ENCODE data around the gene APLP2. TPM values are rescaled to one million over a fixed set of nuclear protein-coding genes. Genes with fewer than 3 reads are reported as not detected.
"Not testable (repeated sequence)": the region's sequence is repeated elsewhere in the genome, so short reads cannot be mapped to it uniquely, and the experiment has no call there.

The APLP2 gene
- total RNA-seq: 100 to 1,000 TPM in 4 of 5 donors, 10 to 100 TPM in 1; 89.9 to 563 (median 217) TPM
- polyA plus RNA-seq: 10 to 100 TPM; 41.1 to 76.7 (median 64.0) TPM
- long read RNA-seq, donor 1, transcript APLP2-210 (16 exons, 2,530 nt): major isoform, 5 of 76 reads
- long read RNA-seq, donor 1, partial matches to known transcripts: 67 of 76 reads
- long read RNA-seq, donor 1, other reads (novel, unspliced or antisense): 0 of 76 reads
- long read RNA-seq, donor 2, transcript APLP2-203 (17 exons, 3,270 nt): minor isoform, 10 of 93 reads
- long read RNA-seq, donor 2, transcript APLP2-215 (3 exons, 1,322 nt): minor isoform, 9 of 93 reads
- long read RNA-seq, donor 2, transcript APLP2-210 (16 exons, 2,530 nt): major isoform, 11 of 93 reads
- long read RNA-seq, donor 2, partial matches to known transcripts: 58 of 93 reads
- long read RNA-seq, donor 2, other reads (novel, unspliced or antisense): 0 of 93 reads
- long read RNA-seq, donor 3, partial matches to known transcripts: 10 of 25 reads
- long read RNA-seq, donor 3, other reads (novel, unspliced or antisense): 0 of 25 reads
- long read RNA-seq, donor 4, partial matches to known transcripts: 0 of 2 reads
- long read RNA-seq, donor 4, other reads (novel, unspliced or antisense): 0 of 2 reads
- long read RNA-seq, donor 5, transcript APLP2-210 (16 exons, 2,530 nt): major isoform, 7 of 145 reads
- long read RNA-seq, donor 5, partial matches to known transcripts: 131 of 145 reads
- long read RNA-seq, donor 5, other reads (novel, unspliced or antisense): 0 of 145 reads
- long read RNA-seq, donor 6, transcript APLP2-215 (3 exons, 1,322 nt): minor isoform, 19 of 193 reads
- long read RNA-seq, donor 6, transcript APLP2-207 (2 exons, 1,590 nt): minor isoform, 8 of 193 reads
- long read RNA-seq, donor 6, transcript APLP2-203 (17 exons, 3,270 nt): minor isoform, 17 of 193 reads
- long read RNA-seq, donor 6, transcript APLP2-210 (16 exons, 2,530 nt): major isoform, 25 of 193 reads
- long read RNA-seq, donor 6, partial matches to known transcripts: 118 of 193 reads
- long read RNA-seq, donor 6, other reads (novel, unspliced or antisense): 0 of 193 reads
- long read RNA-seq, donor 7, transcript APLP2-210 (16 exons, 2,530 nt): major isoform, 6 of 133 reads
- long read RNA-seq, donor 7, partial matches to known transcripts: 117 of 133 reads
- long read RNA-seq, donor 7, other reads (novel, unspliced or antisense): 0 of 133 reads
- long read RNA-seq, donor 8, transcript APLP2-210 (16 exons, 2,530 nt): major isoform, 9 of 52 reads
- long read RNA-seq, donor 8, partial matches to known transcripts: 35 of 52 reads
- long read RNA-seq, donor 8, other reads (novel, unspliced or antisense): 0 of 52 reads
- long read RNA-seq, donor 9, partial matches to known transcripts: 241 of 250 reads
- long read RNA-seq, donor 9, other reads (novel, unspliced or antisense): 0 of 250 reads
- long read RNA-seq, donor 10, transcript APLP2-210 (16 exons, 2,530 nt): major isoform, 5 of 33 reads
- long read RNA-seq, donor 10, partial matches to known transcripts: 21 of 33 reads
- long read RNA-seq, donor 10, other reads (novel, unspliced or antisense): 0 of 33 reads

GRCh38 chr11:130069659-130070108 lies at the start of gene APLP2:
Gene APLP2, plus strand, starts transcription at chr11:130069894. Its CDS starts 84 bp downstream, at chr11:130069978.
- intact Hi-C loops (cut with DNase I; ENCODE audit: low total_unique reads): loop anchor here (5.0 kb wide), 1 partner anchor 72 kb away; no protein-coding TSS in a partner anchor
- Histone ChIP-seq H3K27ac (peak within 1 kb of the TSS; percentile 92 to 99 (median 97)), H3K36me3 (no peaks in the 10 kb centered on the region), H3K27me3 (no peaks in the 10 kb centered on the region), H3K4me1 (peaks cover 17 to 36% (median 30%) of the 10 kb centered on the region in 4 donors), H3K9me3 (no peaks in the 10 kb centered on the region), H3K4me3 (peak within 1 kb of the TSS; percentile 86 to 94 (median 90))
- 0 to 1% (median 0%) methylated on average over 8 to 51 of the region's 51 CpGs for WGBS, 5 donors
- DNase-seq: peak; percentile 99
- TF ChIP-seq POLR2AphosphoS5 (IDR thresholded peaks at IDR 0.05) (peak; percentile 75 to 97 (median 95)), POLR2A (IDR thresholded peaks at IDR 0.05) (peak in 2 of 4 donors; percentile 59 to 80), EP300 (IDR thresholded peaks at IDR 0.05) (no peak), CTCF (IDR thresholded peaks at IDR 0.05) (no peak)

- 74 to 91% (median 87%) methylated on average over 4 of the region's 4 CpGs for WGBS, 5 donors
- no peak for TF ChIP-seq POLR2AphosphoS5 (IDR thresholded peaks at IDR 0.05)
- no peak for TF ChIP-seq CTCF (IDR thresholded peaks at IDR 0.05)
- TF ChIP-seq POLR2A (IDR thresholded peaks at IDR 0.05): no peak
- TF ChIP-seq EP300 (IDR thresholded peaks at IDR 0.05): no peak
- Histone ChIP-seq H3K4me1 (no peaks in the 10 kb centered on the region), H3K27me3 (no peaks in the 10 kb centered on the region), H3K9me3 (no peaks in the 10 kb centered on the region), H3K36me3 (no peaks in the 10 kb centered on the region), H3K27ac (no peak overlapping the region), H3K4me3 (no peak overlapping the region)
- intact Hi-C loops (cut with DNase I; ENCODE audit: low total_unique reads): no loop called here
- DNase-seq: no peak
Observed at GRCh38 chr11:130020323-130020722, 49.4 kb upstream of the APLP2 start.

GRCh38 chr11:130021606-130022005 lies 48.1 kb upstream of the APLP2 start:
- intact Hi-C loops (cut with DNase I; ENCODE audit: low total_unique reads); H3K4me3 ChIP-seq; H3K36me3 ChIP-seq; DNase-seq; H3K4me1 ChIP-seq; H3K27ac ChIP-seq; H3K9me3 ChIP-seq; H3K27me3 ChIP-seq: not testable (repeated sequence)
- WGBS, 5 donors: 86 to 98% (median 97%) methylated on average over 7 to 38 of the region's 38 CpGs

- Histone ChIP-seq H3K27me3 (no peaks in the 10 kb centered on the region), H3K4me1 (no peaks in the 10 kb centered on the region), H3K27ac (no peak overlapping the region), H3K4me3 (no peak overlapping the region), H3K9me3 (no peaks in the 10 kb centered on the region), H3K36me3 (no peaks in the 10 kb centered on the region)
- 93 to 96% (median 96%) methylated on average over 2 of the region's 2 CpGs for WGBS, 5 donors
- no peak for DNase-seq
- intact Hi-C loops (cut with DNase I; ENCODE audit: low total_unique reads): no loop called here
- TF ChIP-seq CTCF (IDR thresholded peaks at IDR 0.05): no peak
- TF ChIP-seq POLR2AphosphoS5 (IDR thresholded peaks at IDR 0.05): no peak
Observed at GRCh38 chr11:130022799-130023198, 46.9 kb upstream of the APLP2 start.
